AG08396 (cell line): ENCODE measurements around the gene CLSTN2.

Experiments used
- DNase-seq: peaks from one replicate; pipeline ENCODE4 v3.0.0; 2012; ENCODE audit warnings: low spot score, mixed read lengths

CLSTN2 gene

GRCh38 chr3:140284372-140284771 lies 349.4 kb downstream of the CLSTN2 start:
- no peak for DNase-seq

- no peak for DNase-seq
Observed at GRCh38 chr3:140285380-140285779, 350.4 kb downstream of the CLSTN2 start.

GRCh38 chr3:140288595-140288994 lies 353.6 kb downstream of the CLSTN2 start:
- no peak for DNase-seq

- no peak for DNase-seq
Observed at GRCh38 chr3:140290105-140290504, 355.1 kb downstream of the CLSTN2 start.

GRCh38 chr3:140292170-140292569 lies 357.2 kb downstream of the CLSTN2 start:
- DNase-seq = no peak

GRCh38 chr3:140292684-140293083 lies 357.7 kb downstream of the CLSTN2 start:
- DNase-seq = no peak

GRCh38 chr3:140294058-140294457 lies 359.1 kb downstream of the CLSTN2 start:
- no peak for DNase-seq

GRCh38 chr3:140296796-140297352 lies 361.9 kb downstream of the CLSTN2 start:
- DNase-seq = no peak

GRCh38 chr3:140298043-140298442 lies 363.1 kb downstream of the CLSTN2 start:
- no peak for DNase-seq

GRCh38 chr3:140298569-140299070 lies 363.6 kb downstream of the CLSTN2 start:
- no peak for DNase-seq

GRCh38 chr3:140303875-140304274 lies 368.9 kb downstream of the CLSTN2 start:
- DNase-seq = no peak

GRCh38 chr3:140308535-140308934 lies 373.6 kb downstream of the CLSTN2 start:
- no peak for DNase-seq

GRCh38 chr3:140311428-140311827 lies 376.4 kb downstream of the CLSTN2 start:
- DNase-seq = no peak

- DNase-seq = no peak
Observed at GRCh38 chr3:140315955-140316354, 381.0 kb downstream of the CLSTN2 start.

- no peak for DNase-seq
Observed at GRCh38 chr3:140316466-140316865, 381.5 kb downstream of the CLSTN2 start.

GRCh38 chr3:140316868-140317400 lies 381.9 kb downstream of the CLSTN2 start:
- DNase-seq = no peak

- no peak for DNase-seq
Observed at GRCh38 chr3:140319739-140320138, 384.8 kb downstream of the CLSTN2 start.

- no peak for DNase-seq
Observed at GRCh38 chr3:140323561-140323960, 388.6 kb downstream of the CLSTN2 start.

GRCh38 chr3:140332131-140332530 lies 397.1 kb downstream of the CLSTN2 start:
- no peak for DNase-seq

- no peak for DNase-seq
Observed at GRCh38 chr3:140334132-140334929, 399.3 kb downstream of the CLSTN2 start.

- no peak for DNase-seq
Observed at GRCh38 chr3:140336465-140336864, 401.5 kb downstream of the CLSTN2 start.

- no peak for DNase-seq
Observed at GRCh38 chr3:140338916-140339315, 403.9 kb downstream of the CLSTN2 start.

- DNase-seq = no peak
Observed at GRCh38 chr3:140341203-140341602, 406.2 kb downstream of the CLSTN2 start.
